ENCODE measurements around the gene RTL9.
"Not testable (repeated sequence)": the region's sequence is repeated elsewhere in the genome, so short reads cannot be mapped to it uniquely, and the experiment has no call there.

The RTL9 gene

GRCh38 chrX:110358548-110358947 lies at the start of gene RTL9:
RTL9 (plus strand) TSS chrX:110358848; CDS start chrX:110450618, 91,770 bp downstream.
- no peak for DNase-seq

GRCh38 chrX:110310000-110310790 lies 48.5 kb upstream of the RTL9 start:
- DNase-seq = no peak

- DNase-seq = peak; percentile 71
Observed at GRCh38 chrX:110310896-110311295, 47.8 kb upstream of the RTL9 start.

- DNase-seq = no peak
Observed at GRCh38 chrX:110311437-110312230, 47.0 kb upstream of the RTL9 start.

GRCh38 chrX:110315551-110315950 lies 43.1 kb upstream of the RTL9 start:
- no peak for DNase-seq

- DNase-seq = no peak
Observed at GRCh38 chrX:110316351-110317060, 42.1 kb upstream of the RTL9 start.

- peak; percentile 75 for DNase-seq
Observed at GRCh38 chrX:110317061-110317819, 41.4 kb upstream of the RTL9 start.

- peak; percentile 92 for DNase-seq
Observed at GRCh38 chrX:110317820-110318663, 40.6 kb upstream of the RTL9 start, which contains the start of gene AMMECR1. AMMECR1 (minus strand) TSS chrX:110318085; CDS start chrX:110318071, 14 bp downstream.

GRCh38 chrX:110318664-110318968 lies 40.0 kb upstream of the RTL9 start:
- no peak for DNase-seq

GRCh38 chrX:110320381-110320987 lies 38.2 kb upstream of the RTL9 start:
- DNase-seq = no peak

- DNase-seq = no peak
Observed at GRCh38 chrX:110321081-110321480, 37.6 kb upstream of the RTL9 start.

GRCh38 chrX:110321670-110322069 lies 37.0 kb upstream of the RTL9 start:
- no peak for DNase-seq

- DNase-seq = no peak
Observed at GRCh38 chrX:110322603-110323002, 36.0 kb upstream of the RTL9 start.

- DNase-seq = no peak
Observed at GRCh38 chrX:110326712-110327111, 31.9 kb upstream of the RTL9 start.

- no peak for DNase-seq
Observed at GRCh38 chrX:110327336-110327735, 31.3 kb upstream of the RTL9 start.

GRCh38 chrX:110328613-110329012 lies 30.0 kb upstream of the RTL9 start:
- not testable (repeated sequence) for DNase-seq

GRCh38 chrX:110331444-110332030 lies 27.1 kb upstream of the RTL9 start:
- no peak for DNase-seq

GRCh38 chrX:110333458-110333857 lies 25.2 kb upstream of the RTL9 start:
- DNase-seq = not testable (repeated sequence)

- no peak for DNase-seq
Observed at GRCh38 chrX:110338935-110339334, 19.7 kb upstream of the RTL9 start.

GRCh38 chrX:110341189-110342035 lies 17.2 kb upstream of the RTL9 start:
- DNase-seq = no peak
